Activated CD4-positive, alpha-beta T cell treated with anti-CD3 and anti-CD28 coated beads for 48 hours (primary cell): ENCODE measurements around the gene TSPAN12.

Source experiments
- DNase-seq: peaks from one replicate; pipeline ENCODE4 v3.0.0-alpha.2; 2020

Gene TSPAN12

DNA sequence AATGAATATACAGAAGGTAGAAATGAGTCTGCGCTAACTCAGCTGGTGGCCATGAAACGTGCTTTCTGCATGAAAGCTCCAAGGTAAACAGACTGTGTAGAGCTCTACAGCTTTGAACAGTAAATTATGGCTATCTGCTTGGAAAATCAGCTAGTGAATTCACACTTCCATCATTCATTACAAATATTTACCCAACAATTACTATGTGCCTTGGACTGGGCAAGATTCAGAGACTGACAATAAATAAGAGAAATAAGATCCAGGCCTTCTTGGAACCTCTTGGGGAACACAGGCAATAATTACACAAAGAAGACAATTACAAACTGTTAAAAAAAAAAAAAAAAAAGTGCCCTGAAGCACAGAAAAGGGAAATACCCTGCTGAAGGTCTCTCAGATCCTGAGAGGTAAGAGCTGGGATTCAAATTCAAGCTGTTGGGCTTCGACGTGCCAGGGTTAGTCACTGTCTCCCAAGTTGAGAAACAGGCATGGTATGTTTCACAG, 15.8 kb downstream of the TSPAN12 start:
- no peak for DNase-seq

DNA sequence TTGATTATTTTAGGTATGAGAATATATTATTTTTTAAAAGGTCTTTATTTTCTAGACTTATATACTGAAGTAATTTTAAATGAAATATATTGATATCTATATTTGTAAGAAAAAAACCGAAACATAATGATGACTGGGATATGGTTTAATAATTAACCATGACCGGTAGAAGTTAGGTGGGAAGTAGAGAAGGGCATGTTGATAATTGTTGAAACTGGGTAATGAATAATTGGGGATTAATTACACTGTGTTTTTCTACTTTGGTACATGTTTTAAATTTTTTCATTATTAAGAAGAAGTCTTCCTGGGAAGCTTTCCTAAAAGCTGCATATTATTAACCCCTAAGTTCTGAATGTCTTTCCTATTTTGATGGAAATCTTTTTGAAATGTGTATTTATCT, 16.3 kb downstream of the TSPAN12 start:
- DNase-seq, result no peak

DNA sequence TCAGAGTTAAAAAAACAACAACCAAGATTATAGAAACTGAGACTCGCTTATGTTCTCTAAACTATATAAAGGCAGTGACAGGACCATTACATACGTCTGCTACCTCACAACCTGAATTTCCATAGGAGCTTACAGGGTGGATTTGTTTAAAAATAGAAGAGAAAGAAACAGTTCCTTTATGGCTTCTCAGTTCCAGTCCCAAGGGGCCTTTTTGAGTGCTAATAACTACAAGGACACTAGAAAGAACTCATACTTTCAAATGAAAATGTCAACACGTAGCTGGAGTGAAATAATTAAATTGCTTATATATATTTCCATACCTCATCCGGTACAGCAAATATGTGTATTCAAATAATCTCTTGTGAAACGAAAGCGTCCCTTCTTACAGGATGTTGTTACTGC, 19.7 kb downstream of the TSPAN12 start:
- DNase-seq, result no peak

DNA sequence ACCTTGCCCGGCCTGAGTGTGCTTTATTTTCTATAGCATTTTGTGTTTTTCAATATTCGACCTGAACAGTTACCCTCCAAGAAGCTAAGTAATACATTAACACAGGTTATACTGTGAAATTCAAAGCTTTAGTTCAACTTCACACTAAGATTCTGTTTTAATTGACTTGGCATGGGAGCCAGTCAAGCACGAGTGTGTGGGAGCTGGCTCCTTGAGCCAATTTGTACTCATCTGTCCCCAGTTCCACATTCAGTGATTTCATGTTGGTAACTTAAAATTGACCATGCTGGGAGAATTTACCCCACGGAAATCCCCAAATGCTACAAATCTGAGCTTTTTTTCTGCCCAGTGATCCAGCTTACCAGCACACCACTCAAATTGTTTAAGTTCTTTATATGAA, 20.3 kb downstream of the TSPAN12 start:
- DNase-seq, result no peak

DNA sequence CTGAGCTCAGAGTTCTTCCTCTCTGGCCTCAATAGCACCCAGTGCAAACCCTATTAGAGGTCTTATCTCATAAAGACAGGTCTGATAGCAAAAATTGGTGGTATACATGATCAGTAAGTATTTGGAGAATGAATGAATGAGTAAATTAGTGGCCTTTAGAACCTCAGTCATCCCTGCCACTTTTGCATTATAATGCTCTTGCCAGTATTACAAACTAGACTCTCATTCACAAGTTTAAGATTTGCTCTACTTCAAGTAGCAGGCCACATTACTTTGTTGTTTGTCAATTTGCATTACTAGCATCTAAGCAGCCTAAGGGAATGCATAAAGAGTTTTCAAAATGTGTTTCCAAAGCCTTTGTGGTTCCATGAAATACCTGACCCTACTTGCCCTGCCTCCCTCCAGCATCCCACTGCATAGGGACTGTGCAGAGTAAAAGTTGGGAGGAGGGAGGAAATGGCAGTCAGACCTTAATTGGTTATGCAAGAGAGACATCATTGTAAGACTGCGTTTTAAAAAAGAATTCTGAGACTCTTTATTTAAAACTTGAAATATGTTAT, 21.3 kb downstream of the TSPAN12 start:
- DNase-seq, result no peak

DNA sequence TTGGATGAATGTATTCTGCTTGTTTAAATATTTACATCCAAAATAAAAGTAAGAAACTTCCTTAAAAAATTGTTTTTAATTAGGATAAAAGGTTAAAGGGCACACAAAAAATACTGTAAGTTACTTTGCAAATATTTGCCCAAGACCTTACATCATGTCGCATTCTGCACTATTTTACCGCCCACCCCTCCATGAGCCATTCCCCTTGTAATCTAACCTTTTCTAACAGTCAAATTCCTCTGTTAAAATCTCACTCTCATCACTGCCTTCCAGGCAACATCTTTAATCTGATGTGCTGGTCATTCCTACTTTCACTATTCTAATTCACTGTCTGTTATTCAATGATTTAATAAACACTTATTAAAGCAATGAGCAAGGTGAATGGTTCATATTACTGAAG, 23.2 kb downstream of the TSPAN12 start:
- DNase-seq, result no peak

DNA sequence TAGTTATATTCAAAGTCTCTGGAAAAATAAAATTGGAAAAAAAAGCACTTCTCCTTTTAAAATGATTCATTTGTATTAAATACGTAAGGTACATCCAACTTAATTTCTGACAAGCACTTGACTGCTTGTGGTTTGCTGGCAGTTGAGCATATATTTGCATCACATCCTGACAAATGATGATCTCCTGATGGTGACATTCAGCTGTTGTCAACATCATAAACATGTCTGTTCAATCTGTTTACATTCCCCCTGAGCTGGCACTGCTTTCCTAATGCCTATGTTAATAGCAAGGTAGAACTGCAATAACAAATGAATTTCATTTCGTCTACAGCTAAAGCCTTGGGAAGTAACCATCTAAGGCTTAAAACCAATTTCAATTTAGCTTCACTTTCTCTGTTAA, 24.4 kb downstream of the TSPAN12 start:
- DNase-seq, result no peak

DNA sequence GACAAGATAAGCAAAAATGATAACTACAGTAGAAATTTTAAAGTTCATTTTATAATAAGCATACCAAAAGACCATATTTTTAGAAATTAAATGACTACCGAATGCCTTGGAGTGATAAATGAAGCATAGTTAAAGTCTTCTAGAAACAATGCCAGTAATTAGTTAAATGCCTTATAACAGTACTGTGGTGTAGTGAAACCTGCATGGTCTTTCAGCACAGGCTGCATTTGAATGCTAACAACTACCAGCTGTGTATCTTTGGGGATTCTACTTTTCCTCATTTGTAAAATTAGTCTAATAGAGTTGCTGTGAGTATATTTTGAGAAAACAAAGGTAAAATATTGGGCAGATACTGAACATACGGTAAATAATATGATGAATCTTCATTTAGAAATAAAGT, 25.1 kb downstream of the TSPAN12 start:
- no peak for DNase-seq

DNA sequence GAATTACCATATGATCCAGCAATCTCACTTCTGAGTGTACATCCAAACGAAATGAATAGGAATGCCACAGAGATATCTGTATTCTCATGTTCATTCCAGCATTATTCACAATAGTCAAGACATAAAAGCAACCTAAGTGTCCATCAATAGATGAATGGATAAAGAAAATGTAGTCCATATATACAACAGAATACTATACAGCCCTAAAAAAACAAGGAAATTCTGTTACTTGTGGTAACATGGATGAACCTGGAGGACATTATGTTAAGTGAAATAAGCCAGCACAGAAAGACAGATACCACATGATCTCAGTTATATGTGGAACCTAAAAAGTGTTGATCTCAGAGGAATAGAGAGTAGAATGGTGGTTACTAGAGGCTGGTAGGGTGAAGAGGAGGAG, 26.7 kb downstream of the TSPAN12 start:
- DNase-seq, result no peak

DNA sequence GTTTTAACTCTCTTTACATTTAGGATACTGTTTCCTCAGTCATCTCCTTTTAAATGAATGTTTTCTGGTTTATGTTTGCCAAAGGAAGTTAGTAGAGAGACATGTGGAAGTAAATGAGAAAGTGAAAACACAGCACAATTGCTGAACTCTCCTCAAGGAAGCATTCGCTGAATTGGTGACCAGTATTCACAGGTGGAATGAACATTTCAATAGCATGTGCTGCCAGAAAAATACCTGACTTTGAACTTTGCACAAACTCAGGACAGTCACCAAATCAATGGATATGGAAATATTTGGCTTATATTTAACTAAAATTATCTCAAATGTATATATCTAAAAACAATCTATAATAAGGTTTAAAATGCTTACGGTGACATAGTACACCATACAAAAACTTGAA, 28.5 kb downstream of the TSPAN12 start:
- DNase-seq, result no peak

DNA sequence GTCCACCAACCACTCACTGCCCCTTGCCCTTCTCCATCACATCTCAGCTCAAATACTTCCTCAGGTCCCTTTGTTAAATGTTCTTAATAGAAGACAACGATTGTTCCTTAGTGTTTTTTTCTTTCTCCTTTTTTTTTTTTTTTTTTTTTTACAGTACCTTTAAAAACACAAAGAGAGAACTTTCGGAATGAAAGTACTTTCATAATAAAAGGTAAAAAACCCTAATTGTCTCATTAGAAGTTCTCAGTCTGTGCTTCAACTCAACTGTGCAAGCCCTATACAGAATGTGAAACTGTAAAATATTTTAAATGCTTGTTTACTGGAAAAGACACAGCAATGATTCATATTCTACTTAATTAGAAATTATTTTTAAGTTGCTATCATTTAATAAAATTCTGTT, 29.4 kb downstream of the TSPAN12 start:
- DNase-seq, result no peak

DNA sequence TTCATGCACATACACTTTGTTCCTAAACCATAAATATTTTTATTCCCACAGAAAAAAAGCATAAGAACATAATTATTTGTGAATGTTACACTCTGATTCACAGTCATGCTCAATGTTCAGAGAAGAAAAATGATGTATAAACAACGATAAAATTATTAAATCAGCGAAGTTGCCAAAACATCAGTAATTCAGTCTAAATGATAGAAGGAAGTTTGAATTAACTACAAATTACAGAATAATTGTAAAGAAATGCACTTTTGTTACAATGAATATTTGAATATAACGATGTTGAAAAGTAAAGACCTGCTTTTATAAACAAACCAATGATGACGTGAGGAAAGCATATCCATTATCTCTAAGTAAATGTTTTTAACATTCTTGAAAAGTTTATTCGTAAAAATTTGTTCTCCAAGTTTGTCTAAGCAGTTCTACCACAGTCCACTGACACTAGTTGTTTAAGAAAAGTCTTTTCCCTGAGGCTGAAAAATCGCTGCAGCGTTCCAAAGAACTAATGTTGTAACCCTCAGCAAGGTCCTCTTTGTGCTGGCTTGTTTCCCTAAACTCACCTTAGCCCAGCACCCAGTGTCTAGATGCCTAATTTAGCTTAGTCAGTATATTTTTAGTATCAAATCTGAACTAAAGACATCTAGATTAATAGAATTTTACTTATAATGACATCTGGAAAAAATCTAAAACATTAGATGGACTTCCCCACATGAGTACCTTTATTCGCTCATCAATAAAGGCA, 30.4 kb downstream of the TSPAN12 start:
- no peak for DNase-seq

DNA sequence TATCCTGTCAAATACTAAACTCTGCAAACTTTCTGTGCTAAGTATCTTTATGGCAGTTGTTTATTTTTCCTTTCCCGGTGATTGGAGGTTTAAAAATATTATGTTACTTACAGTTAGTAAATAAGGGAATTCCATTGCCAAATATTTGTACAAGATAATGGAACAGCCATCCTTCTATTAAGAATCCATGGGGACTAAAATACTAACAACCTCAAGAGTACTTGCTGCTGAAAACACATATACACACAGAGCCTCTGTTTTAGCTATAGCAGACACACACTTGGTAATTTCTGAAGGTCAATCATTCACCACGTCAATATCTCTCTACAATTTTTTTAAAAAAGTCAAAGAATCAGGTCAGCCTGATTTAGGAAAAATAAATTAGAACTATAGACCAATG, 32.4 kb downstream of the TSPAN12 start:
- DNase-seq, result no peak

DNA sequence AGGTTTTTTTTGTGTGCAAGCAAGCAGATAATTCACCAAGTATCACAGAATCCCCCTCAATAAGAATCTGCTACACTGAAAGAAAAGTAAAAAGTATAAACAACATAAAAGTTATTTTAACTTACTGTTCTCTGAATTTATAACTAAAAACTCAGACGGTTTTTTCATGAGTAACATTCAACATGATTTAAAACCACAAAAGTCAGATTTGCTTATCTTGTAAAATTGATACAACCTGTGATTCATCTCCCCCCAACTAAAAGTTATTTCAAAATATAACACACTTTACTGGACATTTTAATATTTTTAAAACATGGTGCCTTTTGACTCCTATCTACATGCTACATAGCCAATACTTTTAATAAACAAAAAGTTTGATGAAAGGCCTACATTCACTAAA, 32.8 kb downstream of the TSPAN12 start:
- DNase-seq, result no peak

DNA sequence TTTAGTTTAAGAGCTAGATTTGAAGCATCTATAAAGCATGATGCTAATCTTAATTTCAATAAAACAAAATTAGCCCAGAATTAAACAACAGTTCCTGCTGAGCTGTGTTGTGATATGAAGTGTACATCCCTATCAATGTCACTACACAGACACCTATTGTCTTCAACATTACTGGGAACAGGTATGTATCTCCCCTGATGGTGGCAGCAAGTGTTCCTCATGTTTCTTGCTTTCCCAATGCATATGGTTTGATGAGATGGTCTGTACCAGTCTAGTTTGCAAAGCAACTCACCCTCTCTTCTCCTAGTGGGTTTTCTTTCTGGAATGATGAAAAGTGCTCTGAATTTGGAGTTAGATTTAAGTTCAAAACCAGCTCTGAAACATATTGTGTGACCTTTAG, 38.1 kb downstream of the TSPAN12 start:
- DNase-seq, result no peak

DNA sequence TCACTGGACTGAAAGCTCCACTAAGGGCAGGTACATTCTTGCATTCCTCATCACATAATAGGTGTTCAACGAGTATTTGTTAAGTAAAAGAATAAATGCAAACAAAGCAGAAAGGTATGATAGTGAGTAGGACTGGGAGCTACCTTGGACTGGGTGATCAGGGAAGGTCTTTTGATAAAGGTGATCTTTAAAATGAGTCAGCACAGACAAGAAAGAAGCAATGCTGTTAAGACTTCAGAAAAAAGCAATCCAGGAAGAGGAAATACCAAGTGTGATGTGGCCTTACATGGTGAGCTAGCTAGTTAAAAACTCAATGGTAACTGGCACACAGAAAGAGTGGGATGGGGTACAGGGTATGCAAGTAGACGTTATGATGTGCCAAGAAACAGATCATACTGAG, 40.1 kb downstream of the TSPAN12 start:
- DNase-seq, result no peak

DNA sequence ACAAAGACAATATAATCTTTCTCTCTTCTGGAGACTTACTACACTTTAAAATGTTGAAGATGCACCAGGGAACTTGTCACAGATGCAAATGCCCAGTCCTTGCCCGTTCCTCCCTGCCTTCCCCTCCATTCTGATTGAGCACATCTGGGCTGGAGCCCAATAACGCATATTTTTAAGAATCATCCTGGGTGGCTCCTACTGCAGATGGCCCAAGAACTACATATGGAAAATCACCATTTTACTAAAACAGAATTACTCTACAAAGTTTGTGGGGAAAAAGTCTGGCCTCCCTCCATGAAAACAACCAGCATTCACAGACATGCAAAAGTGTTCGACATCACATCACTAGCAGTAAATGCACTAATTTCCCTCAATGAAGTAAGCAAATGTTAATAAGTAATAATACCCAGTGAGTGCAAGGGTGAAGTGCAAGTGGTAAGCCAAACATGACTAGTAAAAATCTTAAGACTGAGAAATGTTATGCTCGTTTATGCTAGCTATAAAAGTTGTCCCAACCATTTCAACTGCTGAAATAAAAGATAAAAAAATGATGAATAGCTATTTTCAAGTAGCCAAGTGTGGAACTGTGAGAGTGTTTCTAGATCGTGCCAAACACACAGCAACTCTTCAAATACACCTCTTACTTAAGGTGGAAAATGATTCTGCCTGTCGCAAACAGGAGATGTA, 43.5 kb downstream of the TSPAN12 start:
- DNase-seq, result no peak

DNA sequence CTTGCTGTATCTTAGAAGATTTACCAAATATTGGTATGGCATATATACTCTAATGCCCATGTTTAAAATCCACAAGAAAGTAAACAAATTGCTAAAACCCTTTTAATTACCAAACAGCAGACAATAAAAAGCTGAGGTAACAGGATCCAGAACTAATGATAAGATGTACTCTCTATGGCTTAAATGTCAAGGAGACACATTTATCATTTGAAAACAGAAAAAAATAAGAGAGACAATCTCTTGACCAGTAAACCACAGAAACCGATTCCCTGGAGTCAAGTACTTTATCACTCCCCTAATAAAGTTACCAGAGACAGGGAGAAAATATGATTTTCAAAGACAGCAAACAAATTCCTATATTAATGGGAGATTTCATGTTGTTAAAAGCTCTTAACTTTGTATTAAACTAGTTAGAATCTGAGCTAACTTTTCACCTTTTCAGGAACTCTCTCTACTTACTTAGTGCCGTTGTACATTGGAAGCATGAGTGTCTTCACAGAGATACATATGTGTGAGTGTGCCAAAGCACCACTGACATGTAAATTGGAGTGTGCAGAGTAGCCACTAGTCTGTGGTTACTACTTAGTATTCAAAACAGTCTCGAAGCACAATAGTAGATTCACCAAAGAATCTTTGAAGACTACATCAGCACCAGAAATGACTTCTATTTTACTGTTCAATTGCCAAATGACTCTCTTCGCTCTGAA, 44.2 kb downstream of the TSPAN12 start:
- no peak for DNase-seq

DNA sequence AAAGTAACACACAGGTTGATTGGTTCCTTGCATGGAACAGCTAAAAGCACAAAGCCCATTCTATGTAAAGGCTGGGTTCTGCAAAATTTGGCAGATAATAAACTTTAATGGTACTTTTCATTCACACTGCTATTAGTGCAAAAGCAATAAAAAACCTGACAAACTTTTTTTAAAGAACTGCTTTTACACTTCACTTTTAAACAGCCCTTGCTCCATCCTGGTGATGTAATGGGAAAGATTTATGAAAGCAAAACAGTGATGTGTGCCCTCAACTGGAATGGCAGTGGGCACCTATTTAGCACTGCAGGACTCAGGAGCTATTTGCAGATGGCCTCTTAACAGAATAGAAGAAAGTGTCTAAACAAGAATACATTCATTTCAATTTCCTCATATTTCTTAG, 44.9 kb downstream of the TSPAN12 start:
- no peak for DNase-seq

DNA sequence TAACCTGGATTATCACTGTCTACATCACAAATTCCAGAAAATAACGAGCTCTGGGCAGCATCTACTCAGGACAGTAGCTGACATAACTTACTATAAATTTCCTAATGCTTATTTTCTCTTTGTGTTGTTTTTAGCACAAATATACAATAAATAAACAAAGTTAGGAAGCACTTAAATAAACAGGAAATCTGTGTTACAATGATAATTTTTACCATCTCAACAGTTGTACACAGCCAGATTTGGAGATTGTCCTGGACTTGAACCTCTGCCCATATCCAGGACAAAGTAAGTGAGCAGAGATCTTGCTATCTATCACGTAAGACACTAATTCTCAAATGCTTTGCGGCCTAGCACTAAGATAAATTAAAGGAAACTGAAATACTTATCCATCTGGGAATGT, 48.7 kb downstream of the TSPAN12 start:
- DNase-seq, result no peak

DNA sequence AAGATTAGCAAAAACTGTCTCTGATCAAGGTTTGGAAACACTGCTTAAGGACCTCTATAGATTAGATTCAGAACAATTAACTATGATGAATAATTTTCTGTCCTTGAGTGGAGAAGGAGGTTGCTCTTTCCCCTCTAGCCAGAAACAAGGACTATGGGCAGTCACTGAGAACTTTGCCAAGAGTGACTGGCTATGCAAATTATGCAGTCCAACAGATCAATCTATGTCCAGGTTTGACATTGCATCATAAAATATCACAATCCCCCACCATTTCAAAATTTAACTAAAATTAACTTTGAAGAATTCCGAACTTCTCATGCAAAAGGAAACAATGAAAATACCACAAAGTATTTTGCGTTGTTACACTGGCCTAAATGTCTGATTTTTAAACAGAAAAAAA, 50.6 kb downstream of the TSPAN12 start:
- no peak for DNase-seq

DNA sequence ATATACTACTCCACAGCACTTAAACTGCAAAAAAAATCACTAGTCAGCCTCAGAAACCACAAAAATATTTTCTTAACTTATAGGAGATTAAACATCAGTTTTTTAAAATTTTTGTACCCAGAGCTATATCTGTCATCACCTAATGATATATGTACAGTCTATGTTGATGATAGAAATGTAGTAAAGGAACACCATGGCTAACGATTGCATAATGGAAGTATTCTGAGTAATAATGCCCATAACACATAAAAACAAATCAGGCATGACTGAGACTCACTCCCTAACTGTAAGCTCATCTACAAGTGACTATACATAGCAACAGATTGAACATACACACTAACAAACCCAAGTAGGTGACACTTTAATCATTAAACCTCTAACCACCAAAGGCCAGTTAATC, 51.3 kb downstream of the TSPAN12 start:
- no peak for DNase-seq

DNA sequence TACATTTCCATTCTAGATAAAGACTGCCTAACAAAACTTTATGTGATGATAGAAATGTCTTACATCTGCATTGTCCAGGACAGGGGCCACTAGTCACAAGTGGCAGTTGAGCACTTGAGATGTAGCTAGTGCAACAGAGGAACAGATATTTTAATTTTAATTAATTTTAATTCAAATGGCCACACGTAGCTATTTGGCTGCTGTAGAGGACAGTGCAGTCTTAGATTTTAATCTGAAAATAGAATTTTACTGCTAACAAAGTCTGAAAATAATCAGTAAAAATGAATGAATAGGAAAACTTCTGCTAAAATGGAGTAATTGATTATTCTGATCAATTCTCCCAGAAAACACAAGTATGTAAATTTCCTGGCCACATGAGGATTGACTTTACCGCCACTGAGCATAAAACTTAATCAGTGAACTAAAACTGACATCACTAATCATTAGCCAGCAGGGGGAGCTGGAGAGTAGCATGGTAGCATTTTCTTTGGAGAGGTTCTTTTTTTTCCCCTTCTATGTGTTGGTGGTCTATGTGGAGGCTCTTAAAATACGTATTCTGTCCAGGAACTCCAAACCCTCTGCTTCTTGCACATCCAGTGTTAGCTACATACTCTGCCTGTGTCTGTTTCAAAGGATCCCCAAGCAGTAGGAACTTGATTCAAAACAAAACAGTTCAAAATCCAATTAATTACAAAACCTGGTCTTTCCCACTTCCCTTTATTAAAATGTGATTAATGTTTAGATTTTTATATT, 52.1 kb downstream of the TSPAN12 start:
- DNase-seq, result peak; percentile 59
